ENCODE measurements around the gene THUMPD3.

The THUMPD3 gene

DNA sequence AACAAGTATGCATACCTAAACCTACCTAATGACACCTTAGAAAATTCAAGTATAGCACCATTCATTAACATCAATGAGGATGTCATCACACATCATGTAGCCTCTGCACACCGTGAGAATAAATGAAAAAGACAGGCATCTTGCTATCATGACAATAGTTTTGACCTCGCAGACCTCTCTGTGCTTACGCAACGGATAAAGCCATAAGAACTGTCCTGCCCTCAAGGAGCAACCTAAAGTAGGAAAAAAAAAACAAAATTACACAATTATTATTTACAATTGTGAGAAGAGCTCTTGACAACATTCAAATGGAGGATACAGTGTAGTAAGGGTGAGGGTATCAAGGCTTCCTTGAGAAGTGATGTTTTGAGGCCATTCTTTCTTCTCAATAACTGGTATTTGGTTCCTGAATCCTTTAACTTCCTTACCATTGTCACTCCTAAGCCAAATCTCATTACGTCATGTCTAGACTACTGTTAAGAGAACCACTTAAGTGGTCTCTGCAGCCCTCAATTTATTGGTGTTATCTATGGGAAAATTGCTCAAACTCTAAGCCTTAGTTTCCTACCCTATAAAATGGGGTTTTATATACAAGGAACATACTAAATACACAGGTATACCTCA, 27.5 kb downstream of the THUMPD3 start:
- no peak for DNase-seq (ENCODE audit: low read depth, low spot score)
- H3K9ac ChIP-seq (ENCODE audit: insufficient read length, low read depth), result no peak overlapping the region
- H3K4me3 ChIP-seq (ENCODE audit: insufficient read length, low read depth), result no peak overlapping the region
- H3K4me1 ChIP-seq (ENCODE audit: insufficient read depth, insufficient read length), result no peaks in the 10 kb centered on the region
- TF ChIP-seq SUZ12 (IDR thresholded peaks at IDR 0.05; ENCODE audit: extremely low read depth, insufficient read depth, insufficient read length) (no peak), YY1 (IDR thresholded peaks at IDR 0.05; ENCODE audit: insufficient read depth, insufficient read length) (no peak), ZNF274 (IDR thresholded peaks at IDR 0.05; ENCODE audit: low read depth, low read length) (no peak)
- no peaks in the 10 kb centered on the region for H3K9me3 ChIP-seq (ENCODE audit: insufficient read depth, low read length)
- H3K36me3 ChIP-seq (ENCODE audit: insufficient read depth, insufficient read length, low read length), result peaks cover 95% of the 10 kb centered on the region
- H3K27me3 ChIP-seq (ENCODE audit: insufficient read depth, insufficient read length), result no peaks in the 10 kb centered on the region

DNA sequence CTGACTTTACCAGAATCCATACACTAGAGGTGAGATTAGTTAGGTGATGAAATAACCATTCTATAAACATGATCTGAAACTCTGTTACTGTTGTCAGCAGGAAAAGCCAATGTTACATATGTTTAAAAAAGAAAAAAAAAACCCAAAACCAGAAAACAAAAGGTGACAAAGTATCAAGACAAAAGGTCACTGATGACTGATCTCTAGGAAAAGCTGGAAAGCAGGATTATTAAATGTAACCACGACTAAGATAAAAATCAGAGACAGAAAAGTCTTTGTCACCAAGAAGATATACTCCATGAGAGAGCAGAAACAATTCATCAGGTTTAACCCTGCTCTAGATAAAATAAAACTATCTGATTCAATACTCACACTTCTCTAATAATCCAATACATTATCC, 29.2 kb downstream of the THUMPD3 start:
- Histone ChIP-seq H3K4me1 (ENCODE audit: insufficient read depth, insufficient read length) (no peaks in the 10 kb centered on the region), H3K9me3 (ENCODE audit: insufficient read depth, low read length) (no peaks in the 10 kb centered on the region), H3K36me3 (ENCODE audit: insufficient read depth, insufficient read length, low read length) (peaks cover 91% of the 10 kb centered on the region), H3K9ac (ENCODE audit: insufficient read length, low read depth) (no peak overlapping the region), H3K4me3 (ENCODE audit: insufficient read length, low read depth) (no peak overlapping the region), H3K27me3 (ENCODE audit: insufficient read depth, insufficient read length) (no peaks in the 10 kb centered on the region)
- no peak for DNase-seq (ENCODE audit: low read depth, low spot score)
- TF ChIP-seq YY1 (IDR thresholded peaks at IDR 0.05; ENCODE audit: insufficient read depth, insufficient read length), result no peak
- TF ChIP-seq SUZ12 (IDR thresholded peaks at IDR 0.05; ENCODE audit: extremely low read depth, insufficient read depth, insufficient read length), result no peak
- no peak for TF ChIP-seq ZNF274 (IDR thresholded peaks at IDR 0.05; ENCODE audit: low read depth, low read length)

- no peaks in the 10 kb centered on the region for H3K9me3 ChIP-seq (ENCODE audit: insufficient read depth, low read length)
- H3K36me3 ChIP-seq (ENCODE audit: insufficient read depth, insufficient read length, low read length), result peaks cover 54% of the 10 kb centered on the region
- TF ChIP-seq SUZ12 (IDR thresholded peaks at IDR 0.05; ENCODE audit: extremely low read depth, insufficient read depth, insufficient read length) (no peak), YY1 (IDR thresholded peaks at IDR 0.05; ENCODE audit: insufficient read depth, insufficient read length) (no peak), ZNF274 (IDR thresholded peaks at IDR 0.05; ENCODE audit: low read depth, low read length) (no peak)
- no peak for DNase-seq (ENCODE audit: low read depth, low spot score)
- peak overlapping the region; percentile 80 for H3K9ac ChIP-seq (ENCODE audit: insufficient read length, low read depth)
- H3K4me1 ChIP-seq (ENCODE audit: insufficient read depth, insufficient read length), result peaks cover 2% of the 10 kb centered on the region
- no peaks in the 10 kb centered on the region for H3K27me3 ChIP-seq (ENCODE audit: insufficient read depth, insufficient read length)
- H3K4me3 ChIP-seq (ENCODE audit: insufficient read length, low read depth), result peak overlapping the region; percentile 66
These were observed 32.9 kb downstream of the THUMPD3 start for GRCh38 chr3:9395570-9396300.

- Histone ChIP-seq H3K27me3 (ENCODE audit: insufficient read depth, insufficient read length) (no peaks in the 10 kb centered on the region), H3K9me3 (ENCODE audit: insufficient read depth, low read length) (no peaks in the 10 kb centered on the region), H3K9ac (ENCODE audit: insufficient read length, low read depth) (peak overlapping the region; percentile 80), H3K4me3 (ENCODE audit: insufficient read length, low read depth) (peak overlapping the region; percentile 66), H3K36me3 (ENCODE audit: insufficient read depth, insufficient read length, low read length) (peaks cover 49% of the 10 kb centered on the region), H3K4me1 (ENCODE audit: insufficient read depth, insufficient read length) (peaks cover 3% of the 10 kb centered on the region)
- DNase-seq (ENCODE audit: low read depth, low spot score), result peak; percentile 61
- TF ChIP-seq ZNF274 (IDR thresholded peaks at IDR 0.05; ENCODE audit: low read depth, low read length) (no peak), SUZ12 (IDR thresholded peaks at IDR 0.05; ENCODE audit: extremely low read depth, insufficient read depth, insufficient read length) (no peak), YY1 (IDR thresholded peaks at IDR 0.05; ENCODE audit: insufficient read depth, insufficient read length) (no peak)
These were observed 33.4 kb downstream of the THUMPD3 start for GRCh38 chr3:9396301-9396631.

DNA sequence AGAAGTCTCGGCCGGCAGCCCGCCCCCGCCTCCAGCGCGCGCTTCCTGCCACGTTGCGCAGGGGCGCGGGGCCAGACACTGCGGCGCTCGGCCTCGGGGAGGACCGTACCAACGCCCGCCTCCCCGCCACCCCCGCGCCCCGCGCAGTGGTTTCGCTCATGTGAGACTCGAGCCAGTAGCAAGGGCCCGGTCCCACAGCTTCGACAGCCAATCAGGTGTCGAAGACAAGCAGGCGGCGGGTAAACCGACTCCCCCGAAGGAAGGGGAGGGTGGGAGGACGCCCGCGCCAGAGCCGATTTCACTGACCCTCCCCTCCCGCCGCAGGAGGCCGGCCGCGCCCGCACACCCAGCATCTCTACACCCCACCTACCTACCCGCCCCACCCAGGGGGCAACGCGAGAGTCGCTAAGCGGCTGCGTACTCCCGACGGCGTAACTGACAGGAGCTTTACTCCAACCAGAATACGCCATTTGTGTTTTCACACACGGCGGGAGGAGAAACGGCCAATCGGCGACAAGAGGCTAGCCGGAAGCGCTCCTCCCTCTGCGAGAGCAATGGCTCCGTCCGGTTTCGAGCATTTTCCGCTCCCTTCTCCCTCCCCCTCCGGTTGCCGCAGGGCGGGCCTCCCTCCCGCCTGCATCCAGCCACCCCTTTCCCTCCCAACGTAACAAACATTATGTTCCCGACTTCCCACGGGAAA, 33.9 kb downstream of the THUMPD3 start:
- DNase-seq (ENCODE audit: low read depth, low spot score), result peak; percentile 98
- TF ChIP-seq SUZ12 (IDR thresholded peaks at IDR 0.05; ENCODE audit: extremely low read depth, insufficient read depth, insufficient read length) (no peak), ZNF274 (IDR thresholded peaks at IDR 0.05; ENCODE audit: low read depth, low read length) (no peak), YY1 (IDR thresholded peaks at IDR 0.05; ENCODE audit: insufficient read depth, insufficient read length) (peak; percentile 38)
- Histone ChIP-seq H3K36me3 (ENCODE audit: insufficient read depth, insufficient read length, low read length) (peaks cover 43% of the 10 kb centered on the region), H3K27me3 (ENCODE audit: insufficient read depth, insufficient read length) (no peaks in the 10 kb centered on the region), H3K4me1 (ENCODE audit: insufficient read depth, insufficient read length) (peaks cover 3% of the 10 kb centered on the region), H3K4me3 (ENCODE audit: insufficient read length, low read depth) (peak overlapping the region; percentile 66), H3K9me3 (ENCODE audit: insufficient read depth, low read length) (no peaks in the 10 kb centered on the region), H3K9ac (ENCODE audit: insufficient read length, low read depth) (peak overlapping the region; percentile 80)

DNA sequence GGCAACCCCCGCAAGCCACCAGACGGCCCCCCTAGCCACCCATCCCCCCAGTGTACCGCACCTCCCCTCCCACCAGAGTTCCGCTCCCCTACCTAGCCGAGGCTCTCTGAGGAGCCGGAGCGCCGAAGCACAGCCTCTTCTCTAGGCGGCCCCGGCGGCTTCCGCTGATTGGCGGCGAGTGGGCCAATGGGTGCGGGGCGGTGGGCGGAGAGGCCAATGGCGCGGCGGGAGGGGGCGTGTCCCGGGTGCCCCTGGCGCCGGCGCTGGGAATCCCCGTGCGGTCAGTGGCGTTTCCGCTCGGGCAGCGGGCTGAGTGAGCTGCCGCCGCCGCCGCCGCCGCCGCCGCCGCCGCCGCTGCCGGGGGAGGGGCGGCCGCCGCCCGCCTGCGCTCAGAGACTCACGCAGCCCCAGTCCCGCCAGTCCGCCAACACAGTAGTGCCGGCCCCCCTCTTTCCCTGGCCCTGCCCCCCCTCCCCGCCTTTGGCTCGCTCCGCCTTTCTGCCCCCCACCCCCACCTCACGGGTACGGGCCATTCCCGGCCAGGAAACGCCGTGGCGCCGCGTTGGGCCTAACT, 34.6 kb downstream of the THUMPD3 start, which contains the start of gene SETD5:
TSS of gene SETD5 (plus strand) at position 284 of the 574 bp plus-strand sequence. CDS start 31,324 bp downstream, outside the sequence.
- TF ChIP-seq ZNF274 (IDR thresholded peaks at IDR 0.05; ENCODE audit: low read depth, low read length) (no peak), SUZ12 (IDR thresholded peaks at IDR 0.05; ENCODE audit: extremely low read depth, insufficient read depth, insufficient read length) (no peak), YY1 (IDR thresholded peaks at IDR 0.05; ENCODE audit: insufficient read depth, insufficient read length) (no peak)
- peak; percentile 94 for DNase-seq (ENCODE audit: low read depth, low spot score)
- H3K9me3 ChIP-seq (ENCODE audit: insufficient read depth, low read length), result no peaks in the 10 kb centered on the region
- no peaks in the 10 kb centered on the region for H3K27me3 ChIP-seq (ENCODE audit: insufficient read depth, insufficient read length)
- peaks cover 37% of the 10 kb centered on the region for H3K36me3 ChIP-seq (ENCODE audit: insufficient read depth, insufficient read length, low read length)
- peak within 1 kb of the TSS; percentile 97 for H3K4me3 ChIP-seq (ENCODE audit: insufficient read length, low read depth)
- H3K9ac ChIP-seq (ENCODE audit: insufficient read length, low read depth), result peak within 1 kb of the TSS; percentile 100
- H3K4me1 ChIP-seq (ENCODE audit: insufficient read depth, insufficient read length), result peaks cover 3% of the 10 kb centered on the region

Measured in NT2/D1 (cell line).